HEK293 (cell line): ENCODE measurements around the gene D2HGDH.

Experiments used
- CTCF ChIA-PET: fragments of 350-600 bp; formaldehyde crosslinking; extraction: SDS; loops from one replicate; lab custom pipeline; 2021; ENCODE audit warnings: antibody characterized with exemption; lab: Yijun Ruan, JAX
- POLR2A ChIA-PET: fragments of 300-600 bp; formaldehyde crosslinking; extraction: SDS; loops from one replicate; lab custom pipeline; 2020; ENCODE audit warnings: antibody characterized with exemption, inconsistent platforms; lab: Yijun Ruan, JAX
- H3K27ac ChIP-seq: fragments of 200-500 bp; sonication (Bioruptor generic); 2 replicates; pipeline ENCODE4 v1.5.1; 2014; ENCODE audit warnings: low read depth, low read length, control low read depth, inconsistent platforms; ENCODE audit errors: extremely low read depth
- H3K36me3 ChIP-seq, 2 experiments: fragments of 200-500 bp in 1 of 2; sonication (Bioruptor generic) in 1 of 2; 1 replicate in 1 of 2; 2 replicates in 1 of 2; pipeline ENCODE4 v1.5.1; 2014 to 2017; ENCODE audit warnings: inconsistent platforms in 2 of 2, low read length in 2 of 2; ENCODE audit not compliant: control insufficient read depth in 2 of 2, insufficient read depth in 1 of 2
- H3K4me1 ChIP-seq: fragments of 200-500 bp; sonication (Bioruptor generic); 2 replicates; pipeline ENCODE4 v1.5.1; 2014; ENCODE audit warnings: mild to moderate bottlenecking, low read length, inconsistent platforms; ENCODE audit not compliant: control insufficient read depth, insufficient read depth
- H3K4me3 ChIP-seq: 2 replicates; pipeline ENCODE4 v1.5.1; 2011; ENCODE audit warnings: low read depth, mild to moderate bottlenecking, control low read depth, low read length, moderate library complexity
- H3K9me3 ChIP-seq: fragments of 200-500 bp; sonication (Bioruptor generic); 2 replicates; pipeline ENCODE4 v1.5.1; 2014; ENCODE audit warnings: low read depth, low read length, inconsistent platforms; ENCODE audit not compliant: control insufficient read depth, insufficient read depth
- EGR2 ChIP-seq: fragments of 450-650 bp; formaldehyde crosslinking; IDR thresholded peaks from 2 replicates; pipeline ENCODE4 v1.5.1; 2016; ENCODE audit warnings: low read depth, missing biosample characterization, missing genetic modification characterization
- GLI4 ChIP-seq: fragments of 450-650 bp; formaldehyde crosslinking; IDR thresholded peaks from 2 replicates; pipeline ENCODE4 v1.5.1; 2016; ENCODE audit warnings: missing biosample characterization, missing genetic modification characterization
- GLIS2 ChIP-seq: fragments of 450-650 bp; formaldehyde crosslinking; IDR thresholded peaks from 2 replicates; pipeline ENCODE4 v1.5.1; 2016; ENCODE audit warnings: missing biosample characterization, missing genetic modification characterization
- KLF9 ChIP-seq: fragments of 450-650 bp; formaldehyde crosslinking; IDR thresholded peaks from 2 replicates; pipeline ENCODE4 v1.5.1; 2016; ENCODE audit warnings: missing biosample characterization, missing genetic modification characterization, low read depth
- WT1 ChIP-seq: fragments of 450-650 bp; formaldehyde crosslinking; IDR thresholded peaks from 2 replicates; pipeline ENCODE4 v1.5.1; 2016; ENCODE audit warnings: missing biosample characterization, missing genetic modification characterization
- ZBTB20 ChIP-seq: fragments of 450-650 bp; formaldehyde crosslinking; IDR thresholded peaks from 2 replicates; pipeline ENCODE4 v1.5.1; 2016; ENCODE audit warnings: missing biosample characterization, missing genetic modification characterization
- ZEB2 ChIP-seq: fragments of 450-650 bp; formaldehyde crosslinking; IDR thresholded peaks from 2 replicates; pipeline ENCODE4 v1.5.1; 2016; ENCODE audit warnings: missing biosample characterization, missing genetic modification characterization
- ZFHX2 ChIP-seq: fragments of 450-650 bp; formaldehyde crosslinking; conservative IDR thresholded peaks from 2 replicates; pipeline ENCODE4 v1.5.1; 2016; ENCODE audit warnings: missing biosample characterization, missing genetic modification characterization
- ZNF248 ChIP-seq: fragments of 450-650 bp; formaldehyde crosslinking; IDR thresholded peaks from 2 replicates; pipeline ENCODE4 v1.5.1; 2017; ENCODE audit warnings: missing biosample characterization, missing genetic modification characterization
- ZNF530 ChIP-seq: fragments of 450-650 bp; formaldehyde crosslinking; IDR thresholded peaks from 2 replicates; pipeline ENCODE4 v1.5.1; 2016; ENCODE audit warnings: low read depth, missing biosample characterization, missing genetic modification characterization
- ZSCAN16 ChIP-seq: fragments of 450-650 bp; formaldehyde crosslinking; IDR thresholded peaks from 2 replicates; pipeline ENCODE4 v1.5.1; 2016; ENCODE audit warnings: missing biosample characterization, missing genetic modification characterization
- ZSCAN30 ChIP-seq: fragments of 450-650 bp; IDR thresholded peaks from 2 replicates; pipeline ENCODE4 v1.5.1; 2018; ENCODE audit warnings: missing biosample characterization, mild to moderate bottlenecking, missing genetic modification characterization, moderate library complexity
- TF ChIP-seq, protein P1 (sequence below): fragments of 450-650 bp; formaldehyde crosslinking; IDR thresholded peaks from 2 replicates; pipeline ENCODE4 v1.5.1; 2016; ENCODE audit warnings: missing biosample characterization, missing genetic modification characterization, low read depth
- TF ChIP-seq, protein P2 (sequence below): fragments of 450-650 bp; formaldehyde crosslinking; IDR thresholded peaks from 2 replicates; pipeline ENCODE4 v1.5.1; 2016; ENCODE audit warnings: missing biosample characterization, missing genetic modification characterization

D2HGDH gene

DNA sequence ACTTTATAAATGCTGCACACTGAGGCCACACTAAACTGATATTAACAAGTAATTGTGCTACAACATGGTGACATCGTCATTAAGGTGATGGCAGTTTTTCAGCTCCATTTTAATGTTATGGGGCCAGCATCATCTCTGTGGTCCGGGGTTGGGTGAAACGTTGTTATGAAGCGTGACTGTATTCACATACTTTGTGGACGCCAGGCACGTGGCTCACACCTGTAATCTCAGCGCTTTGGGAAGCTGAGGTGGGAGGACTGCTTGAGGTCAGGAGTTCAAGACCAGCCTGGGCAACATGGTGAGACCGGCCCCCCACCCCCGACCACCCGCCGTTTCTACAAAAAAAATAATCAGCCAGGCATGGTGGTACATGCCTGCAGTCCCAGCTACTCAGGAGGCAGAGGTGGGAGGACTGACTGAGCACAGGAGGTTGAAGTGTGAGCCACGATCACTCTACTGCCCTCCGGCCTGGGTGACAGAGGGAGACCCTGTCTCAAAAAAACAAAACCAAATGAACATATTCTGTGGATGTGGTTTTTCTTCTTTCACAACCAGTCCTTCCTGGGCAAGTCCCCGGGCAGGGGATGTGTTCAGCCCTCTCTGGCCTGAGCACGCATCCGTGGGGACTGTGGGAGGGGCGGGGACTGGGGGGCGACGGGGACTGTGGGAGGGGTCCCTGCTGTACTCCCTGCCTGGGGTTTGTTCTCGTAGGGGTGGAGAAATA lies 29.3 kb downstream of the D2HGDH start:
- Histone ChIP-seq H3K4me1 (peaks cover 2% of the 10 kb centered on the region; the same call in 1 of the 2 replicates), H3K27ac (no peak overlapping the region), H3K9me3 (no peaks in the 10 kb centered on the region)
- ChIA-PET POLR2A (interaction anchor here (0.6 kb wide), 1 partner anchor 24 kb away, joined by 3 read pairs; no protein-coding TSS in a partner anchor), CTCF (no interaction called here)
- TF ChIP-seq, protein P1, sequence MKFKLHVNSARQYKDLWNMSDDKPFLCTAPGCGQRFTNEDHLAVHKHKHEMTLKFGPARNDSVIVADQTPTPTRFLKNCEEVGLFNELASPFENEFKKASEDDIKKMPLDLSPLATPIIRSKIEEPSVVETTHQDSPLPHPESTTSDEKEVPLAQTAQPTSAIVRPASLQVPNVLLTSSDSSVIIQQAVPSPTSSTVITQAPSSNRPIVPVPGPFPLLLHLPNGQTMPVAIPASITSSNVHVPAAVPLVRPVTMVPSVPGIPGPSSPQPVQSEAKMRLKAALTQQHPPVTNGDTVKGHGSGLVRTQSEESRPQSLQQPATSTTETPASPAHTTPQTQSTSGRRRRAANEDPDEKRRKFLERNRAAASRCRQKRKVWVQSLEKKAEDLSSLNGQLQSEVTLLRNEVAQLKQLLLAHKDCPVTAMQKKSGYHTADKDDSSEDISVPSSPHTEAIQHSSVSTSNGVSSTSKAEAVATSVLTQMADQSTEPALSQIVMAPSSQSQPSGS (tag by site-specific recombination): peak; percentile 34; the same call in 1 of the 2 replicates
- no peak for TF ChIP-seq ZSCAN30 (tag by site-specific recombination)
- TF ChIP-seq, all 188 proteins: peak for 1
- Histone ChIP-seq H3K4me3 (no peak overlapping the region), H3K36me3 (peaks cover 0 to 14% of the 10 kb centered on the region in 2 experiments; a peak in 1 of 3 replicates)

DNA sequence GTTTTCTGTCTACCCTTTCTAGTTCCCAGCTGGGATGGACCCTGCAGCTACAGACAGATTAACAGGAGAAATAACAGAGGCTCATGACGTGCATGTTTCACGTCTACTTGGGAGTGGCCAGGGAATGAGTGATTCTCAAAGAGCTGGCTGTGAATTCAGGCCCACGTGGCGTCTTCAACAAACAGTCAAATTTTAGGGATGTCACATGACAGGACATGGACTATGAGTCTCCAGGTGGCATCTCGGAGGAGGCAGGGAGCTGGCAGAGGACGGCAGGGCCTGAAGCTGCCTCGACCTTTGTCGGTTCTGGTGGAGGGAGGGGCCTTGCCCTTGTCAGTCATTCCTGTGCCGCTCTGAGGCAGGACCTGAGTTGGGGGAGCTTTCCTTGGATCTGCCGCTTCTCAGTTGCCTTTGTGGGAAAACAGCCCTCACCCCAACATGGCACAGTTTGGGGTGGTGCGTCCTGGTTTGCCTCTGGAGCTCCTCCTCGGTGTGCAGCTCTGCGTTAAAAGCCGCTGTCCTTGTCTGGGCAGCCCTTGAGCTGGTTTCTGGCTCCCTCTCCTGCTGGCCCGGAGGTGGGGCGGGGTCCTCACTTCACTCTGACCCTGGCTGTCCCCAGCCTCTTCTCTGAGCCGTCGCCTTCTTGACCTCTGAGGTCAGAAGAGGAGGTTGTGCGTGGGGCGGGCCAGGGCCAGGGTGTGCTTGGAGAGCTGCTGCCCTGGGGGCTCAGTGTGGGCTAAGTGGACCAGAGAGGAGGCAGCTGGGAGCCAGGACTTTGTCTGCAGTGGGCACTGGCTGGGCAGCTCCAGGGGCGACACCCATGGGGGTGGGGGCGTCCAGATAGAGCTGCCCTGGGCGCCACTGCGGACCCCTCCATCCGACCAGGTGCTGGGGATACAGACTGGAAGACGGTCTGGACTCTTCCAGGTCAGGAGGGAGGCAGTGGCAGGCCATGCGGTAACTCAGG lies 30.1 kb downstream of the D2HGDH start:
- Histone ChIP-seq H3K4me3 (no peak overlapping the region), H3K27ac (no peak overlapping the region), H3K9me3 (no peaks in the 10 kb centered on the region), H3K36me3 (peaks cover 0 to 14% of the 10 kb centered on the region in 2 experiments; a peak in 1 of 3 replicates), H3K4me1 (peaks cover 2% of the 10 kb centered on the region; the same call in 1 of the 2 replicates)
- POLR2A ChIA-PET: interaction anchor here (0.6 kb wide), 1 partner anchor 23 kb away, joined by 3 read pairs; no protein-coding TSS in a partner anchor
- no peak for TF ChIP-seq ZNF530 (tag by site-specific recombination)
- TF ChIP-seq ZEB2 (tag by site-specific recombination): no peak
- CTCF ChIA-PET: interaction anchor here (0.6 kb wide), 1 partner anchor 76 kb away, joined by 3 read pairs; no protein-coding TSS in a partner anchor

- CTCF ChIA-PET: interaction anchor here (1.0 kb wide), 1 partner anchor 15 kb away, joined by 3 read pairs; no protein-coding TSS in a partner anchor
- Histone ChIP-seq H3K27ac (no peak overlapping the region), H3K36me3 (no peaks in the 10 kb centered on the region), H3K9me3 (no peaks in the 10 kb centered on the region), H3K4me1 (no peaks in the 10 kb centered on the region; the same call in 1 of the 2 replicates), H3K4me3 (no peak overlapping the region)
- POLR2A ChIA-PET: no interaction called here
- peak; percentile 21; the same call in 1 of the 2 replicates for TF ChIP-seq GLIS2 (tag by site-specific recombination)
- 0 out of 2 replicates have a peak, but pooled peaks have one; percentile 30 for TF ChIP-seq KLF9 (tag by site-specific recombination)
- no peak for TF ChIP-seq ZBTB20 (tag by site-specific recombination)
These were observed 33.2 kb downstream of the D2HGDH start for GRCh38 chr2:241767464-241768250.

- Histone ChIP-seq H3K4me1 (no peaks in the 10 kb centered on the region), H3K36me3 (no peaks in the 10 kb centered on the region), H3K4me3 (no peak overlapping the region), H3K9me3 (no peaks in the 10 kb centered on the region), H3K27ac (no peak overlapping the region)
- TF ChIP-seq ZSCAN16 (tag by site-specific recombination): no peak
- TF ChIP-seq ZFHX2: peak; percentile 58
- TF ChIP-seq ZNF248 (tag by site-specific recombination): no peak
- TF ChIP-seq WT1 (tag by site-specific recombination): no peak
- TF ChIP-seq, protein P2, sequence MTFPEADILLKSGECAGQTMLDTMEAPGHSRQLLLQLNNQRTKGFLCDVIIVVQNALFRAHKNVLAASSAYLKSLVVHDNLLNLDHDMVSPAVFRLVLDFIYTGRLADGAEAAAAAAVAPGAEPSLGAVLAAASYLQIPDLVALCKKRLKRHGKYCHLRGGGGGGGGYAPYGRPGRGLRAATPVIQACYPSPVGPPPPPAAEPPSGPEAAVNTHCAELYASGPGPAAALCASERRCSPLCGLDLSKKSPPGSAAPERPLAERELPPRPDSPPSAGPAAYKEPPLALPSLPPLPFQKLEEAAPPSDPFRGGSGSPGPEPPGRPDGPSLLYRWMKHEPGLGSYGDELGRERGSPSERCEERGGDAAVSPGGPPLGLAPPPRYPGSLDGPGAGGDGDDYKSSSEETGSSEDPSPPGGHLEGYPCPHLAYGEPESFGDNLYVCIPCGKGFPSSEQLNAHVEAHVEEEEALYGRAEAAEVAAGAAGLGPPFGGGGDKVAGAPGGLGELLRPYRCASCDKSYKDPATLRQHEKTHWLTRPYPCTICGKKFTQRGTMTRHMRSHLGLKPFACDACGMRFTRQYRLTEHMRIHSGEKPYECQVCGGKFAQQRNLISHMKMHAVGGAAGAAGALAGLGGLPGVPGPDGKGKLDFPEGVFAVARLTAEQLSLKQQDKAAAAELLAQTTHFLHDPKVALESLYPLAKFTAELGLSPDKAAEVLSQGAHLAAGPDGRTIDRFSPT: peak; percentile 76
- TF ChIP-seq EGR2 (tag by site-specific recombination): peak; percentile 40; the same call in 1 of the 2 replicates
- TF ChIP-seq GLI4 (tag by site-specific recombination): no peak
- ChIA-PET POLR2A (no interaction called here), CTCF (interaction anchor here (1.0 kb wide), 1 partner anchor 15 kb away, joined by 3 read pairs; no protein-coding TSS in a partner anchor)
These were observed 33.9 kb downstream of the D2HGDH start for GRCh38 chr2:241768251-241768711.
